ENCODE measurements around the gene GREB1L. TPM values are rescaled to one million over a fixed set of nuclear protein-coding genes. Genes with fewer than 3 reads are reported as not detected.
"Not testable (repeated sequence)": the region's sequence is repeated elsewhere in the genome, so short reads cannot be mapped to it uniquely, and the experiment has no call there.

Gene GREB1L
- total RNA-seq, 2 experiments from 2014 or later: not detected

DNA sequence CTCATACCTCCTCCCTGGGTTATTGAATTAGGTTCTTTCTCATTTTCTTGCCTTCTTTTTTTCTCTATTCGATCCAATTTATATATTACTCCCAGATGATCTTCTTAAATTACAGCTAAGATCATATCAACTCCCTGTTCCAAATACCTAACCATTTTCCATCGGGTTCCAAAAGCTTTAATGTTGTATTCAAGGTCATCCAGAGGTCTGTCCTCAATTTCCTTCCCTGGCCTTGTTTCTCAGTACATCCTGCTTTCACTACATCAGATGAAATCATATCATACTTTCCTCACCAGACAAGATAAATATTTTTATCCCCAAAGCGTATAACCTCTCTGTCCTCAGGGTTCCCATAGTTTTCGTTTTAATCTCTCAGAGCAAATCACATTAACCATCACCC lies 36.3 kb upstream of the GREB1L start:
- H3K9me3 Mint-ChIP-seq: no peaks in the 10 kb centered on the region
- CTCF ChIA-PET: no interaction called here
- H3K4me1 Mint-ChIP-seq (ENCODE audit: low read depth): no peaks in the 10 kb centered on the region
- H3K27ac ChIP-seq (ENCODE audit: low read depth in 1 of 2, low read length in 2 of 2): no peak overlapping the region
- H3K36me3 Mint-ChIP-seq (ENCODE audit: low read depth): no peaks in the 10 kb centered on the region
- no peak overlapping the region for H3K27ac Mint-ChIP-seq
- no peak overlapping the region for H3K4me3 Mint-ChIP-seq
- TF ChIP-seq, protein P1, sequence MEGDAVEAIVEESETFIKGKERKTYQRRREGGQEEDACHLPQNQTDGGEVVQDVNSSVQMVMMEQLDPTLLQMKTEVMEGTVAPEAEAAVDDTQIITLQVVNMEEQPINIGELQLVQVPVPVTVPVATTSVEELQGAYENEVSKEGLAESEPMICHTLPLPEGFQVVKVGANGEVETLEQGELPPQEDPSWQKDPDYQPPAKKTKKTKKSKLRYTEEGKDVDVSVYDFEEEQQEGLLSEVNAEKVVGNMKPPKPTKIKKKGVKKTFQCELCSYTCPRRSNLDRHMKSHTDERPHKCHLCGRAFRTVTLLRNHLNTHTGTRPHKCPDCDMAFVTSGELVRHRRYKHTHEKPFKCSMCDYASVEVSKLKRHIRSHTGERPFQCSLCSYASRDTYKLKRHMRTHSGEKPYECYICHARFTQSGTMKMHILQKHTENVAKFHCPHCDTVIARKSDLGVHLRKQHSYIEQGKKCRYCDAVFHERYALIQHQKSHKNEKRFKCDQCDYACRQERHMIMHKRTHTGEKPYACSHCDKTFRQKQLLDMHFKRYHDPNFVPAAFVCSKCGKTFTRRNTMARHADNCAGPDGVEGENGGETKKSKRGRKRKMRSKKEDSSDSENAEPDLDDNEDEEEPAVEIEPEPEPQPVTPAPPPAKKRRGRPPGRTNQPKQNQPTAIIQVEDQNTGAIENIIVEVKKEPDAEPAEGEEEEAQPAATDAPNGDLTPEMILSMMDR (IDR thresholded peaks at IDR 0.05): no peak
- intact Hi-C loops (cut with DNase I, micrococcal nuclease): no loop called here
- POLR2A ChIA-PET: no interaction called here
- peaks cover 14% of the 10 kb centered on the region for H3K27me3 Mint-ChIP-seq
- H3K4me3 ChIP-seq (ENCODE audit: low read length): no peak overlapping the region
- no peak for ATAC-seq (ENCODE audit: poor library complexity)
- no peaks in the 10 kb centered on the region for H3K4me1 ChIP-seq (ENCODE audit: insufficient read depth, low read length)
- DNase-seq: no peak
- H3K9me3 ChIP-seq (ENCODE audit: control insufficient read depth in 1 of 2, insufficient read depth in 1 of 2, low read length in 2 of 2): no peaks in the 10 kb centered on the region
- H3K27me3 ChIP-seq (ENCODE audit: control insufficient read depth in 1 of 2, insufficient read depth in 2 of 2, low read length in 2 of 2): no peaks in the 10 kb centered on the region
- no peaks in the 10 kb centered on the region for H3K36me3 ChIP-seq (ENCODE audit: insufficient read depth, low read length)

DNA sequence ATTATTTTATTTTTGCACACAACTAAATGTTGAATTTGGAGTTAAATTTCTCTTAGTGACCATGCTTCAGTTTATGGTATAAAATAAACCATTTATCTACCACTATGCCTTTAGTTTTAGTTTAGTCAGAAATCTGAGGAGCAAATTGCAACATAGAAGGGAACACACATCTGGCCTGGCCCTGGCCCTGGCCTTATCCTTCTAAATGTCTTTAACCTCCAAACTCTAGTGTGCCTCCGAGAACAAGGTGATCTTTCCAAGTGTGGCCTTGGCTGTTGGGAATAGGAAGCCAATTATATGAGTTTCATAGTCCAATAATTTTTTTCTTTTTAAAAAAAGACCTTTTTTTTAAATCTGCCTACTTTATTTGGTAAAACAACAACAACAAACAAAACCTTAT lies 31.8 kb upstream of the GREB1L start:
- CTCF ChIA-PET: no interaction called here

DNA sequence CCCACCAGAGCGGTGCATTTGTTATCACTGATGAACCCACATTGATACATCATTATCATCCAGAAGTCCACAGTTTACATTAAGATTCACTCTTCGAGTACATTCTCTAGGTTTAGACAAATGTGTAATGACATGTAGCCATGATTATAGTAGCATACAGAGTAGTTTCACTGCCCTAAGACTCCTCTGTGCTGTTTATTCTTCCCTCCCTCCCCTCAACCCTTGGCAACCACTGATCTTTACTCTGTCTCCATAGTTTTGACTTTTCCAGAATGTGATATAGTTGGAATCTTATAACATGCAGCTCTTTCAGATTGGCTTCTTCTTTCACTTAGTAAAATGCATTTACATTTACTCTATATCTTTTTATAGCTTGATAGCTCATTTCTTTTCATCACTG lies 31.2 kb upstream of the GREB1L start:
- no peaks in the 10 kb centered on the region for H3K4me1 Mint-ChIP-seq (ENCODE audit: low read depth)
- TF ChIP-seq, protein P1 (IDR thresholded peaks at IDR 0.05): no peak
- peaks cover 11% of the 10 kb centered on the region for H3K27me3 Mint-ChIP-seq
- no peaks in the 10 kb centered on the region for H3K9me3 Mint-ChIP-seq
- ChIA-PET POLR2A (no interaction called here), CTCF (interaction anchor here (1.1 kb wide), 1 partner anchor 11 kb away, joined by 3 read pairs; no protein-coding TSS in a partner anchor)
- no peaks in the 10 kb centered on the region for H3K27me3 ChIP-seq (ENCODE audit: control insufficient read depth in 1 of 2, insufficient read depth in 2 of 2, low read length in 2 of 2)
- H3K4me3 ChIP-seq (ENCODE audit: low read length): no peak overlapping the region
- ATAC-seq (ENCODE audit: poor library complexity) (no peak), DNase-seq (no peak)
- no peak overlapping the region for H3K27ac Mint-ChIP-seq
- no peaks in the 10 kb centered on the region for H3K36me3 ChIP-seq (ENCODE audit: insufficient read depth, low read length)
- intact Hi-C loops (cut with DNase I, micrococcal nuclease): no loop called here
- H3K27ac ChIP-seq (ENCODE audit: low read depth in 1 of 2, low read length in 2 of 2): no peak overlapping the region
- no peaks in the 10 kb centered on the region for H3K9me3 ChIP-seq (ENCODE audit: control insufficient read depth in 1 of 2, insufficient read depth in 1 of 2, low read length in 2 of 2)
- H3K4me1 ChIP-seq (ENCODE audit: insufficient read depth, low read length): no peaks in the 10 kb centered on the region
- H3K4me3 Mint-ChIP-seq: no peak overlapping the region
- H3K36me3 Mint-ChIP-seq (ENCODE audit: low read depth): no peaks in the 10 kb centered on the region

More for the DNA sequence above, 31.8 kb upstream of the GREB1L start:
- TF ChIP-seq, protein P1 (IDR thresholded peaks at IDR 0.05): no peak
- Histone ChIP-seq H3K27ac (ENCODE audit: low read depth in 1 of 2, low read length in 2 of 2) (no peak overlapping the region), H3K36me3 (ENCODE audit: insufficient read depth, low read length) (no peaks in the 10 kb centered on the region), H3K4me3 (ENCODE audit: low read length) (no peak overlapping the region), H3K27me3 (ENCODE audit: control insufficient read depth in 1 of 2, insufficient read depth in 2 of 2, low read length in 2 of 2) (no peaks in the 10 kb centered on the region), H3K9me3 (ENCODE audit: control insufficient read depth in 1 of 2, insufficient read depth in 1 of 2, low read length in 2 of 2) (no peaks in the 10 kb centered on the region), H3K4me1 (ENCODE audit: insufficient read depth, low read length) (no peaks in the 10 kb centered on the region)
- intact Hi-C loops (cut with DNase I, micrococcal nuclease): no loop called here
- no peaks in the 10 kb centered on the region for H3K9me3 Mint-ChIP-seq
- H3K4me3 Mint-ChIP-seq: no peak overlapping the region
- H3K36me3 Mint-ChIP-seq (ENCODE audit: low read depth): no peaks in the 10 kb centered on the region
- H3K27me3 Mint-ChIP-seq: peaks cover 11% of the 10 kb centered on the region
- POLR2A ChIA-PET: no interaction called here
- no peaks in the 10 kb centered on the region for H3K4me1 Mint-ChIP-seq (ENCODE audit: low read depth)
- DNase-seq: no peak
- ATAC-seq (ENCODE audit: poor library complexity): no peak
- H3K27ac Mint-ChIP-seq: no peak overlapping the region

DNA sequence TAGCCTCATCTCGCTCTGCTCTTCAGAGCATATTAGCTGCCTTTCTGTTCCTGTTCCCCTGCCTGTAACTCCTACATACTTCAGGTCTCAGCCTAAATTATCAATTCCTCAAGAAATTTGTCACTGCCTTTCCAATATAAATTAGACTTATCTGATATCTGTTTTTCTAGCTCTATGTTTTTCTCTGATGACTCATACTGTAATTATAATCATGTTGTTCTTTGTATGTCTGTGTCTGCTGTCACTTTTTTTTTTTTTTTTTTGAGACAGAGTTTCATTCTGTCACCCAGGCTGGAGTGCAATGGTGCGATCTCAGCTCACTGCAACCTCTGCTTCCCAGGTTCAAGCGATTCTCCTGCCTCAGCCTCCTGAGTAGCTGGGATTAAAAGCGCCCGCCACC lies 27.6 kb upstream of the GREB1L start:
- H3K9me3 ChIP-seq (ENCODE audit: control insufficient read depth in 1 of 2, insufficient read depth in 1 of 2, low read length in 2 of 2); DNase-seq; H3K27me3 ChIP-seq (ENCODE audit: control insufficient read depth in 1 of 2, insufficient read depth in 2 of 2, low read length in 2 of 2); H3K27ac Mint-ChIP-seq; intact Hi-C loops (cut with DNase I, micrococcal nuclease); H3K4me3 ChIP-seq (ENCODE audit: low read length); H3K4me1 Mint-ChIP-seq (ENCODE audit: low read depth); H3K9me3 Mint-ChIP-seq; H3K36me3 ChIP-seq (ENCODE audit: insufficient read depth, low read length); H3K4me3 Mint-ChIP-seq; H3K27ac ChIP-seq (ENCODE audit: low read depth in 1 of 2, low read length in 2 of 2); H3K4me1 ChIP-seq (ENCODE audit: insufficient read depth, low read length); CTCF ChIA-PET; POLR2A ChIA-PET; H3K36me3 Mint-ChIP-seq (ENCODE audit: low read depth); ATAC-seq (ENCODE audit: poor library complexity): not testable (repeated sequence)
- H3K27me3 Mint-ChIP-seq: peaks cover 19% of the 10 kb centered on the region
